GM18505 (cell line): ENCODE results near the gene RIPPLY3.
"Not testable (repeated sequence)": the region's sequence is repeated elsewhere in the genome, so short reads cannot be mapped to it uniquely, and the experiment has no call there.

Source experiments
- ATAC-seq: cut with Tn5 transposase; IDR thresholded peaks from one replicate; pipeline ENCODE4 v1.9.1; 2021; ENCODE audit not compliant: unreplicated experiment
- POLR2A ChIP-seq: IDR thresholded peaks from 4 replicates; pipeline ENCODE4 v1.6.1; 2011; ENCODE audit warnings: borderline replicate concordance; ENCODE audit not compliant: insufficient read depth, insufficient read length; ENCODE audit errors: extremely low read depth

The RIPPLY3 gene

DNA sequence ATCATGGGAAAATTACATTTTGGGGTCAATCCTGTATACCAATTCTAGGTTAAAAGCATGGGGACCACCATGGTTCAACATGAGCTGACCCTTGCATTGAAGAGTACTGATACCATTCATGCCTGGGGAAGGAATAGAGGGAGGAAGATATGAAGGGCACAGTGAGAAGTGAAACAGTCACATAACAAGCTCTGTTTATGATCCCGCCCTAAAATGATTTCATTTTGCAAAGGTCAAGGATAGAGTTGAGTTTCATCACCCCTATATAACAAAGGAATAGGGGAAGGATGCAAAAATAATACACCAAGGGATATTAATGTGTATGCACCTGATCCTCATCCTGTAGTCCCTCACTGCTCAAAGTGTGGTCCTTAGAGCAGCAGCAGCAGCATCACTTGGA is 37.5 kb upstream of the RIPPLY3 start:
- ATAC-seq = no peak
- no peak for TF ChIP-seq POLR2A

DNA sequence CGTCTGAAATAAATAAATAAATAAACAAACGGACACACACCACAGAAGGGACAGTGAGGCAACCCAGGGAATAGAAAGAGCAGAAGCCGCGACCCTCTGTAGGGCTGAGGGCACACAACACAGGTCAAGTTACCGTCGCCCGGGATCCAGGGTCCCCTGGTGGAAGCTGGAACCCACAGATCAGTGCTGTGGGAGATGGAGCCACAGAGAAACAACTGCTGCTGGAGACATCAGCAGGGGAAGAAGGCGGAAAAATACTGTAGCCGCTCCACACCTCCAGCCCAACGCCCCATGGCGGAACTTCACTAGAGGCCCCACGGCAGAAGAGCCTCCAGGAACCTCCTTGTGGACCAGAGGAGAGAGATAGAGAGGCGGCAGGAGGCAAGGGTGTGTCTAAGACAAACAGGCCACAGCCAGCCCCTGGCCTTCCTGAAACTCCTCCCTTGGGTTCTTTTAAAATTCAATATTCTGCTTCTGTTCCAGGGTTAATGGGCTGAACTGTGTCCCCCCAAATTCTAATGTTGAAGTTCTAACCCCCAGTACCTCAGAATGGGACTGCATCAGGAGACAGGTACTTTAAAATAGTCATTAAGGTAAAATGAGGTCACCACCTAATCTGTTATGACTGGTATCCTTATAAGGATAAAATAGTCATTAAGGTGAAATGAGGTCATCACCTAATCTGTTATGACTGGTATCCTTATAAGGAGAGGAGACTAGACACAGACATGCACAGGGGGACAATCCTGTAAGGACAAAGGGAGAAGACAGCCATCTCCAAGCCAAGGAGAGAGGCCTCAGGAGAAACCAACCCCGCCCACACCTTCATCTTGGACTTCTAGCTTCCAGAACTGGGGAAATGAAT is 32.3 kb upstream of the RIPPLY3 start:
- TF ChIP-seq POLR2A = no peak
- ATAC-seq = no peak

DNA sequence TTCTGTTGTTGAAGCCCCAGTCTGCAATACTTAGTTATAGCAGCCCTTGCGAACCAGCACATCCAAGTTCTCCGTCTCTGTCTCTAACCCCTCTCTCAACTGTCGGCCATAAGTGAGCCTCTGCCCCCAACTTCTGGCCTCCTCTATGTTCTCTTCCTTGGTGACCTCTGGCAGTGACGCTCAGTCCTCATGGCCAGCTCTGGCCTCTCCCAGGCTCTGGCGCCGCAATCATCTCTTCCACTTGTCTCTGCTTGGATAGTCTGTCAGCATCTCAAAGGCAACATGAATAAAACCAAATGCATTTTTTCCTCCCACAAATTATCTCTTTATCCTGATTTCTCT is 31.7 kb upstream of the RIPPLY3 start:
- ATAC-seq = no peak
- TF ChIP-seq POLR2A = no peak

DNA sequence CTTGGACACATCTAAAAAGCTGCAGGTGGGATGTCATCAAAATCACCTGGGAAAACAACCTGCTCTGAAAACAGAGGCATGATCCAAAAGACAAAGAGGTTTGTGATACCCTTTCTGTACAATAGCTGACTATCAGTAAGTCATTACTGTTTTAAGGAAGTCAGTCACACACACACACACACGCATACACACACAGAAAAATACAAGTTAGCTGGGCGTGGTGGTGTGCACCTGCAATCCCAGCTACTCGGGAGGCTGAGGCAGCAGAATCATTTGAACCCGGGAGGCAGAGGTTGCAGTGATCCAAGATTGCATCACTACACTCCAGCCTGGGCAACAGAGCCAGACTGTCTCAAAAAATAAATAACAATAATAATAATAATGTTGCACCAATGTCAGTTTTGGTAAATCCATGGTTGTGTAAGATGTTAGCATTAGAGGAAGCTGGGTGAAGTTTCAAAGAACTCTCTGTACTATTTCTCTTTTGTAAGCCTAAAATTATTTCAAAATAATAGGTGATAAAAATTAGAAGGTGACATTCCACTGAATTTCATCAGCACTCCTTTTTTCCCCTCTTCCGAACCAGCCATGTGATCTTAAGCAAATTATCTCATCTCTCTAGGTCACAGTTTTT is 30.2 kb upstream of the RIPPLY3 start:
- no peak for TF ChIP-seq POLR2A
- no peak for ATAC-seq

DNA sequence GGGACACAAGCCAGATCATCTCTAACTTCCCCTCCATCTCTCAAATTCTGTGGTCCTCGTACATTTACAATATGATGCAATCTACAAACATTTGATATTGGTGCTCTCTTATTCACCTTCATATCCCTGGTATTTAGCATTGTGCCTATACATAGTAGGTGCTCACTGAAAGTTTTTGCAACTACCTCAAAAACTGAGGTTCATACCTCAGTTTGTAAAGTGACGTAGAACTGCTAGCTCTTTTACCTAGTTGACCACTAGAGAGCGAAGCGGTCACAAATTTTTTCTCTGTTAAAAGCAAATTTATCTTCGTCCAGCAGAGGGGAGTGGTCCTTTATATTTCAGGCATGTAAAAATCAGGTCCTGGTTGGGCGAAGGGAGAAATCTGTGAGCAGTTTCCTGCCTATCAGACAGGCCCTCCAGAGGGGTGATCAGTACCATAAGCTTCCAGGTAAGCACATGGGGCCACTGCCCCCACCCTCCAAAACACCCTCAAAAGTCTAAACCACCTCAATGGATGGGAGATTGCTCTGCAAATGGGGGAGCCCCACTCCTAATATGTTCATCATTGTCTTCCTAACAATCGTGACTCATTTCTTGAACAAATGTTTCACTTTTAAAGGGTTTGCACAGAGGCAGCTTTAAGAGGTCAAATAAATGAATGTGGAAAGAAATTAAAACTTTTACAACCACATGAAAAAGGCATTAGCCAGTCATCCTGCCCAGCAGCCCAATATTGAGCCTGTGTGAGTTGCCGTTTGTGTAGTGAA is 29.4 kb upstream of the RIPPLY3 start:
- peak; percentile 72 for ATAC-seq
- no peak for TF ChIP-seq POLR2A

DNA sequence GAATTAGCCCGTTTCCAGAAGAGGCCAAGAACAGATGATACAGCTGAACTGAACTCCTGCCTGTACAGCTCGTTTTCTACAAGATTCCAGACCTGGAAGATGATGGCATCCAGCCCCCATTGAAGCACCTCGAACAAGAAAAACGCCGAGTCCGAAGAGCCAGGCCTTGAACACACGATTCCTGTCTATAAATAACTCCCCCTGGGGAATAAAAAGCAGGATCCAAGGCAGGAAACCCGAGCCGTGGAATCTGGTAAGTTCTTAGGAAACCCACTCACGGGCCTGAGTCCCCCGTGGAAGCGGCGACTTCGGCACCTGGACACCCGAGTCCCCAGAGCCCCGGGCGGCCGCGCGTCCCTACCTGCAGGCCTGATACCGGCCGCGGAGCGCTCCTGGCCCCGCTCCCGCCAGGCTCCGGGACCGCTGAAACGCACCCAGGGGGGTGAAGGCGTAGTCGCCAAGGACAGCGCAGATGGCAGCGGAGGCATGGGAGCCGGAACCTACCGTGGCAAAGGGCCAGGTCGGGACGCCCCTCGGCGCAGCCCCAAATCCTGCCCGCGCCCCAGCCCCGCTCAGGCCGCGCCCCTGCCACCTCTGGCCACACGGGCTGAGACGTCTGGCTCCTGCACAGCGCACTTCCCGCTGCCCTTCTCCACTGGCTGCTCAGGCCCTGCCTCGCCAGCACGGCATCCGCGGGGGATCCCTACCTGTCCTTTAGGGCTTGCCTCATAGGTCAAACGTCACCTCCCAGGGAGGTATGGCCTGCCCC is 26.0 kb upstream of the RIPPLY3 start:
- TF ChIP-seq POLR2A = no peak
- ATAC-seq = no peak

DNA sequence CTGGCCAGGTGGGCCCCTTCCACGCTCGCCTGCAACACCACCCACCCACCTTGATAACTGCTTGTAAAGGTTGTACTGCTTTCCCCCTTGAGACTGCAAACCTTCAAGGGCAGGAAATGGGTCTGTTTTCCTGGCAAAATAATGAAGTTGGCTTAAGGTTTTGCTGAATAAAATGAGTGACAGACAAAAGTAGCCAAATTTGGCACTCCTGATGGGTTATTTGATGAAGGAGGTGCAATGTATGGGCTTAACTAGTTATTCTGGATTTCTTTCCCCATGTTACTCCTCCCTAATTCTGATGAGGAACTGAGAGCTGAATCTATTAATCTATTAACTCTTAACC is 25.5 kb upstream of the RIPPLY3 start:
- ATAC-seq = no peak

DNA sequence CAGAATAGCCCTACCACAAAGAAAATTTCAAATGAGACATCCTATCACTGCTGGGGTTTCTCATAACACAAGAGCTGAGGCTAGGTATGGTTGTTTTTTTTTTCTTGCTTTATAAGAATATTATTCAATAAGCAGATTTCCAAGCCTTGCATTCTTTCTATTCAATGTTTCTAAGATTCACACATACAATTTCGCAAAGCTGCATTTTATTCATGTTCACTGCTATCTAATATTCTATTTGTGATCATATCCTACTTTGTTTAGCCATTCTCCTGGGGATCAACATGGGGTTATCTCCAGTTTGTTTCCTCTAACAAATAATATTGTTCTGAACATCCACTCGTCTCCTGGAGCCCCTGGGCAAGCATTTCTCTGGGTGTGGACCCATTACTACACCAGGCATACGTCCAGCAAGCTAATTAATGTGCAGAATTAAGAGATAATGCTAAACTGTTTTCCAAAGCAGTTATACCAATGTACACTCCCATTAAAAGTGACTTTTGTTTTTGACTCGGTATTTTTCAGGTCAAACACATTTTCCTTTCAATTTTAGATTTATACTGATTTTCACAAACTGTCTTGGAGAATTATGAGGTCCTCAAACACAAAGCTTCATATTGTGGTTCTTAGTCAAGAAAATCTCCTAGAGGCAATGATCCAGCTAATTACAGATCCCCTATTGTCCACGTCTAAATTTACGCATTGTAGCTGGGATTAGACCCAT is 24.4 kb upstream of the RIPPLY3 start:
- no peak for ATAC-seq
- TF ChIP-seq POLR2A = no peak

More for the DNA sequence above, 25.5 kb upstream of the RIPPLY3 start:
- TF ChIP-seq POLR2A = no peak

DNA sequence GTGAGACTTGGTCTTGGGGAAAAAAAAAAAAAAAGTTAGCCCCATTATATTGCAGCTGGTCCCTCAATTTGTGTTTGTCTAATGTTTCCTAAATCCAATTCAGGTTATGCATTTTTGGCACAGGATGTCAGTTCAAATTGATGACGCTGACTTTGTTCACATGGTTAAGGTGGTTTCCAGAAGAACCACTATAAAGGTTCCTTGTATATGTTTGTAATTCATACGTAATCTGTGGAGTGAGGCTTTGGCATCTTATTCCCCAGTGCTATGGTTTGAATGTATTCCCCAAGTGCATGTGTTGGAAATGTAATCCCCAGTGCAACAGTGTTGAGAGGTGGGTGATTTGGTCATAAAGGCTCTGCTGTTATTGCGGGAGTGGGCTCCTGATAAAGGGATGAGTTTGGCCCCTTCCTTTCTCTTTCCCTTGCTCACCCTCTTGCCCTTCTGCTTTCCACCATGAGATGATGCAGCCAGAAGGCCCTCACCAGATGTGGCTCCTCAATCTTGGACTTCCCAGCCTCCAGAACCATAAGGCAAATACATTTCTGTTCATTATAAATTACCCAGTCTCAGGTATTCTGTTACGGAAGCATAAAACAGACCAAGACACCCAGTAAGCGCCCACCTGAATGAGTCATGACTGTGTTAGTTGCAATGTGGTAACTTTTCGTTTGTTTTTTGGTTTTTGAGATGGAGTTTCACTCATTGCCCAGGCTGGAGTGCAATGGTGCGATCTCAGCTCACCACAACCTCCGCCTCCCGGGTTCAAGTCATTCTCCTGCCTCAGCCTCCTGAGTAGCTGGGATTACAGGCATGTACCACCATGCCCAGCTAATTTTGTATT is 20.5 kb upstream of the RIPPLY3 start:
- ATAC-seq = no peak
- TF ChIP-seq POLR2A = no peak

DNA sequence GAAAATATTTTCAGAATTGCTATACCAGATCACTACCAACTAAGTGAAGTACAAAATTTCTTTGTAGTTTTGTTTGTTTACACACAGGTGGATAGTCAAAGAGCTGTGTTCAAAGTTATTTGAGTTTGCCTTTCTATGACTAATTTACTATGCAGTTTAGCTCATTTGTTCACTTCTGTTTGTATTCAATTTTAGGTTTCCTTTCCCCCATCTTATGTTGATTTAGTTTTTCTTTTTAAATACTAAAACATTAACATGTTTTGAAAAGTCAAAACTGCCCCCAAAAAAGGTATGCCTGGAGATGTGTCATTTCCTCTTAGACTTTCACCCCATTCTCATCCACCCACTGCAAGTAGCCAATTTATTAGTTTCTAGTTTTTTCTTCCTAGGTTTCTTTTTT is 18.7 kb upstream of the RIPPLY3 start:
- ATAC-seq = no peak
- TF ChIP-seq POLR2A = no peak

DNA sequence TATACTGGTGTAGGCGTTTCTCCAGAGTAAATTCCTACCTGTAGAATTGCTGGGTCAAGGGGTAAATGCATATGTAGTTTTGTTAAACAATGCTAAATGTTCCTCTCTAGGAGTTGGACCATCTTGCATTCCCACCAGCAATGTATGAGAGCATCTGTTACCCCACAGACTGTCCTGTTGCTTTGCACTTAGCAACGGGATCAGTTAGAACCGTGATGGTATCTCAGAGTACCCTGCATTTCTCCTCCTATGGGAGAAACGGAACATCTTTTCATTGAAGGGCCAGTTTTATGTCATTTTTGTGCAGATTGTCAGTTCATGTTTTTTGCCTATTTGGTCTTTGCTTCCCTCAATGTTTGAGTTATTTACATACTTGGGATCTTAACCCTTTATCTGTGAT is 18.0 kb upstream of the RIPPLY3 start:
- ATAC-seq = no peak

DNA sequence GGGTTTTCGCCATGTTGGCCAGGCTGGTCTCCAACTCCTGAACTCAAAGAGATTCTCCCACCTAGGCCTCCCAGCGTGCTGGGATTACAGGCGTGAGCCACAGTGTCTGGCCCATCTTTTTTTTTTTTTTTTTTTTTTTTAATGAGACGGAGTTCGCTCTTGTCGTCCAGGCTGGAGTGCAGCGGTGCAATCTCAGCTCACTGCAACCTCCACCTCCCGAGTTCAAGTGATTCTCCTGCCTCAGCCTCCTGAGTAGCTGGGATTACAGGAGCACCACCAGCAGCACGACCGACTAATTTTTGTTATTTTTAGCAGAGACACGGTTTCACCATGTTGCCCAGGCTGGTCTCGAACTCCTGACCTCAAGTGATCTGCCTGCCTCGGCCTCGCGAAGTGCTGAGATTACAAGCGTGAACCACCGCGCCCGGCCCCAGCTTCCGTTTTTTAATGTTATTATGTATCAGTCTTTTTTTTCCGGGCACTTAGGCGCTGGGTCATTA is 17.3 kb upstream of the RIPPLY3 start:
- not testable (repeated sequence) for ATAC-seq

More for the DNA sequence above, 18.0 kb upstream of the RIPPLY3 start:
- TF ChIP-seq POLR2A = no peak
